Keratinocyte (primary cell): ENCODE measurements around the gene USP38. TPM values are rescaled to one million over a fixed set of nuclear protein-coding genes. Genes with fewer than 3 reads are reported as not detected.

Experiments
- DNase-seq: peaks from one replicate; pipeline ENCODE4 v3.0.0-alpha.2; 2011; ENCODE audit warnings: low read depth, missing footprints, low spot score
- FAIRE-seq: peaks from 2 replicates; lab custom pipeline; 2011; peaks lifted over from hg19 to GRCh38; lab: Jason Lieb, UNC
- H2AFZ ChIP-seq: 2 replicates; pipeline ENCODE4 v1.6.0; 2012; ENCODE audit warnings: low read length, control low read depth, inconsistent platforms; ENCODE audit not compliant: control insufficient read depth
- H3K27ac ChIP-seq: 2 replicates; pipeline ENCODE4 v1.5.1; 2011; ENCODE audit warnings: low read length; ENCODE audit not compliant: control insufficient read depth, insufficient read depth
- H3K27me3 ChIP-seq: 3 replicates; pipeline ENCODE4 v1.6.0; 2011; ENCODE audit warnings: low read length; ENCODE audit not compliant: control insufficient read depth, insufficient read depth; ENCODE audit errors: extremely low read depth
- H3K36me3 ChIP-seq, 2 experiments: 2 replicates in 1 of 2; 3 replicates in 1 of 2; pipeline ENCODE4 v1.5.1; 2011; ENCODE audit warnings: low read length in 2 of 2, mild to moderate bottlenecking in 1 of 2; ENCODE audit not compliant: control insufficient read depth in 2 of 2, insufficient read depth in 2 of 2; ENCODE audit errors: extremely low read depth in 1 of 2
- H3K4me1 ChIP-seq: 3 replicates; pipeline ENCODE4 v1.5.1; 2011; ENCODE audit warnings: low read length; ENCODE audit not compliant: control insufficient read depth, insufficient read depth; ENCODE audit errors: extremely low read depth
- H3K4me2 ChIP-seq: 3 replicates; pipeline ENCODE4 v1.6.0; 2011; ENCODE audit warnings: low read depth, low read length; ENCODE audit not compliant: control insufficient read depth, insufficient read depth; ENCODE audit errors: extremely low read depth
- H3K4me3 ChIP-seq, 3 experiments: fragments of 200-600 bp in 1 of 3; sonication (generic) in 1 of 3; 2 replicates in 2 of 3; 3 replicates in 1 of 3; pipeline ENCODE4 v1.5.1; 2011 to 2016; ENCODE audit warnings: low read length in 3 of 3, mild to moderate bottlenecking in 3 of 3, control low read depth in 2 of 3, inconsistent platforms in 1 of 3, low read depth in 1 of 3, mixed read lengths in 1 of 3, mixed run types in 1 of 3, moderate library complexity in 1 of 3; ENCODE audit not compliant: control insufficient read depth in 2 of 3, insufficient read depth in 2 of 3; ENCODE audit errors: extremely low read depth in 1 of 3
- H3K79me2 ChIP-seq: 2 replicates; pipeline ENCODE4 v1.6.0; 2012; ENCODE audit warnings: low read length; ENCODE audit not compliant: control insufficient read depth, insufficient read depth
- H3K9ac ChIP-seq: 3 replicates; pipeline ENCODE4 v1.6.0; 2011; ENCODE audit warnings: low read length; ENCODE audit not compliant: control insufficient read depth, insufficient read depth; ENCODE audit errors: extremely low read depth
- H3K9me1 ChIP-seq: 3 replicates; pipeline ENCODE4 v1.6.0; 2011; ENCODE audit warnings: low read length; ENCODE audit not compliant: control insufficient read depth, insufficient read depth; ENCODE audit errors: extremely low read depth
- H3K9me3 ChIP-seq: 2 replicates; pipeline ENCODE4 v1.5.1; 2012; ENCODE audit warnings: low read depth, low read length; ENCODE audit not compliant: control insufficient read depth
- H4K20me1 ChIP-seq: 3 replicates; pipeline ENCODE4 v1.6.0; 2011; ENCODE audit warnings: low read length; ENCODE audit not compliant: control insufficient read depth, insufficient read depth; ENCODE audit errors: extremely low read depth
- EZH2 ChIP-seq: IDR thresholded peaks from one replicate; pipeline ENCODE4 v1.6.1; 2012; ENCODE audit warnings: inconsistent platforms, mild to moderate bottlenecking, low read length, moderate library complexity
- dilution Hi-C: fragments of 300-500 bp; cut with MboI; formaldehyde crosslinking; loops from one replicate; pipeline ENCODE4 v1.7.0; 2020; ENCODE audit warnings: low sequenced_read_pairs; ENCODE audit not compliant: extremely low pct_ligation_motif_present
- polyA plus RNA-seq, 5 experiments: library from polyadenylated mRNA; depleted of rRNA in 3 of 5; stranded (reverse) in 3 of 5; stranded (forward) in 1 of 5; unstranded in 1 of 5; fragments of >200 nt; gene quantifications; 1 replicate in 1 of 5; 2 replicates in 3 of 5; 3 replicates in 1 of 5; pipeline versions ENCODE4 v1.2.1 to v1.2.3, GENCODE V29; 2011 to 2012; ENCODE audit warnings: missing spikeins in 2 of 5, low read depth in 1 of 5, low replicate concordance in 1 of 5
- TF ChIP-seq, protein P1 (sequence below), 3 experiments: IDR thresholded peaks in 1 of 3; conservative IDR thresholded peaks in 1 of 3; optimal IDR thresholded peaks in 1 of 3; 2 replicates in 2 of 3; 3 replicates in 1 of 3; pipeline versions ENCODE3 to v1.5.1; 2011; ENCODE audit warnings: low read length in 3 of 3, mild to moderate bottlenecking in 3 of 3, moderate library complexity in 2 of 3, control low read depth in 1 of 3, inconsistent platforms in 1 of 3; ENCODE audit not compliant: insufficient read depth in 2 of 3; ENCODE audit errors: extremely low read depth in 1 of 3

The USP38 gene
- polyA plus RNA-seq, 1 donor (not counting 4 experiments of a cell fraction or from before 2014, with no cell fraction given), result 12.8 TPM

DNA sequence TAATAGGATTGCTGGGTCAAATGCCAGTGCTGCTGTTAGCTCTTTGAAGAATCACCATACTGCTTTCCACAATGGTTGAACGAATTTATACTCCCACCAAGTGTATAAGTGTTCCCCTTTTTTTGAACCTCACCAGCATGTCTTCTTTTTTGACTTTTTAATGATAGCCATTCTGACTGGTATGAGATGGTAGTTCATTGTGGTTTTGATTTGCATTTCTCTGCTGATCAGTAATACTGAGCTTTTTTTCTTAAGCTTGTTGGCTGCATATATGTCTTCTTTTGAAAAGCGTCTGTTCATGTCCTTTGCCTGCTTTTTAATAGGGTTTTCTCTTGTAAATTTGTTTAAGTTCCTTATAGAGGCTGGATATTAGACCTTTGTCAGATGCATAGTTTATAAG lies 14.8 kb downstream of the USP38 start:
- H3K36me3 ChIP-seq, result peaks cover 1 to 7% of the 10 kb centered on the region in 2 experiments
- H3K27ac ChIP-seq, result no peak overlapping the region
- TF ChIP-seq, protein P1, sequence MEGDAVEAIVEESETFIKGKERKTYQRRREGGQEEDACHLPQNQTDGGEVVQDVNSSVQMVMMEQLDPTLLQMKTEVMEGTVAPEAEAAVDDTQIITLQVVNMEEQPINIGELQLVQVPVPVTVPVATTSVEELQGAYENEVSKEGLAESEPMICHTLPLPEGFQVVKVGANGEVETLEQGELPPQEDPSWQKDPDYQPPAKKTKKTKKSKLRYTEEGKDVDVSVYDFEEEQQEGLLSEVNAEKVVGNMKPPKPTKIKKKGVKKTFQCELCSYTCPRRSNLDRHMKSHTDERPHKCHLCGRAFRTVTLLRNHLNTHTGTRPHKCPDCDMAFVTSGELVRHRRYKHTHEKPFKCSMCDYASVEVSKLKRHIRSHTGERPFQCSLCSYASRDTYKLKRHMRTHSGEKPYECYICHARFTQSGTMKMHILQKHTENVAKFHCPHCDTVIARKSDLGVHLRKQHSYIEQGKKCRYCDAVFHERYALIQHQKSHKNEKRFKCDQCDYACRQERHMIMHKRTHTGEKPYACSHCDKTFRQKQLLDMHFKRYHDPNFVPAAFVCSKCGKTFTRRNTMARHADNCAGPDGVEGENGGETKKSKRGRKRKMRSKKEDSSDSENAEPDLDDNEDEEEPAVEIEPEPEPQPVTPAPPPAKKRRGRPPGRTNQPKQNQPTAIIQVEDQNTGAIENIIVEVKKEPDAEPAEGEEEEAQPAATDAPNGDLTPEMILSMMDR (optimal IDR thresholded peaks at IDR 0.05 in 1 of 3, IDR thresholded peaks at IDR 0.05 in 1 of 3, conservative IDR thresholded peaks at IDR 0.05 in 1 of 3; ENCODE audit: extremely low read depth in 1 of 3, insufficient read depth in 2 of 3, low read length in 3 of 3), result no peak
- TF ChIP-seq EZH2, result no peak
- H2AFZ ChIP-seq, result no peak overlapping the region
- H3K4me3 ChIP-seq, result no peak overlapping the region
- no peaks in the 10 kb centered on the region for H4K20me1 ChIP-seq
- dilution Hi-C loops, result no loop called here
- no peaks in the 10 kb centered on the region for H3K79me2 ChIP-seq
- H3K9me3 ChIP-seq, result no peaks in the 10 kb centered on the region
- no peak overlapping the region for H3K4me2 ChIP-seq
- FAIRE-seq (no peak), DNase-seq (no peak)
- H3K9ac ChIP-seq, result no peak overlapping the region
- H3K9me1 ChIP-seq, result no peaks in the 10 kb centered on the region
- no peaks in the 10 kb centered on the region for H3K4me1 ChIP-seq
- H3K27me3 ChIP-seq, result no peaks in the 10 kb centered on the region

DNA sequence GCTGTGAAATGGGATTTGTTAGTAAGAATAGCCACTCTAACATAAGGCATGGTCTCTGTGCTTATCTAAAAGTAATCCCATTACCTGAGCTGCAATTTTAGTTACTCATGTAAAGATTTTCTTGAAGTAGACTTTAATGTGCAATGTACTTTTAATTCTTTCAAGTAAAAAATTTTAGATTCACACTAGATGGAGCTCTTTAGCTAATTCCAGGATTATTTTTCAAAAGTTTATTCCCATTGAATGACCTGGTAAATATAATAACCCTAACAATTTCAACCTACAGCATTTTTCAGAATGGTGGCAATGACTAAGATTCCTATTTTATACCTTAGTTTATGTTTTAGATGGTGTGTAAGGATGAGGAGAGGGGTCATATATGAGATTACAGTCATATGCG lies 18.1 kb downstream of the USP38 start:
- no peak overlapping the region for H3K4me2 ChIP-seq
- no peaks in the 10 kb centered on the region for H3K9me3 ChIP-seq
- H3K4me3 ChIP-seq, result no peak overlapping the region
- H3K79me2 ChIP-seq, result no peaks in the 10 kb centered on the region
- FAIRE-seq, result no peak
- no peaks in the 10 kb centered on the region for H3K9me1 ChIP-seq
- no peak overlapping the region for H3K9ac ChIP-seq
- DNase-seq, result no peak
- no peaks in the 10 kb centered on the region for H3K27me3 ChIP-seq
- no peaks in the 10 kb centered on the region for H3K4me1 ChIP-seq
- H2AFZ ChIP-seq, result no peak overlapping the region
- H3K27ac ChIP-seq, result no peak overlapping the region
- TF ChIP-seq, protein P1 (optimal IDR thresholded peaks at IDR 0.05 in 1 of 3, IDR thresholded peaks at IDR 0.05 in 1 of 3, conservative IDR thresholded peaks at IDR 0.05 in 1 of 3; ENCODE audit: extremely low read depth in 1 of 3, insufficient read depth in 2 of 3, low read length in 3 of 3), result no peak
- TF ChIP-seq EZH2, result no peak
- H4K20me1 ChIP-seq, result no peaks in the 10 kb centered on the region
- dilution Hi-C loops, result no loop called here
- H3K36me3 ChIP-seq, result peaks cover 4 to 11% of the 10 kb centered on the region in 2 experiments
